ENCODE results near the gene TBPL1.

The TBPL1 gene

DNA sequence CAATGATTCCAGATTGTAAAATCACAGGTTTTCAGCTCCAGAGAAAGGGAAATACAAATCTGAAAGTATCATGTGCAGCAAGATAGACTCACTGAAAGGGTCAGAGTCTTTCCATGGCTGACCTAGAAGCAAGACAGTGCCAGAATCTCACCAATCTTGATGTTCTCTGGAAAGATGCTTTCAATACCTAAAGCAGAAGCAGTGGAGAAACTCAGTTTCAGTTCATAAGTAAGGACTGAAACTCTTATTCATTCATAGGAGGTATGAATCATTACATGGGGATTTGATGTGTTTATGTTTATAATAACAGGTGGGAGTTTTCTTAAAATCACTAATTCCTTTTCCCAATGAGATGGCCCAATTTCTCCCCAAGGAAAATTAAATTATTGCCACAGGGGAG is 56.9 kb downstream of the TBPL1 start:
- TF ChIP-seq, protein P1, sequence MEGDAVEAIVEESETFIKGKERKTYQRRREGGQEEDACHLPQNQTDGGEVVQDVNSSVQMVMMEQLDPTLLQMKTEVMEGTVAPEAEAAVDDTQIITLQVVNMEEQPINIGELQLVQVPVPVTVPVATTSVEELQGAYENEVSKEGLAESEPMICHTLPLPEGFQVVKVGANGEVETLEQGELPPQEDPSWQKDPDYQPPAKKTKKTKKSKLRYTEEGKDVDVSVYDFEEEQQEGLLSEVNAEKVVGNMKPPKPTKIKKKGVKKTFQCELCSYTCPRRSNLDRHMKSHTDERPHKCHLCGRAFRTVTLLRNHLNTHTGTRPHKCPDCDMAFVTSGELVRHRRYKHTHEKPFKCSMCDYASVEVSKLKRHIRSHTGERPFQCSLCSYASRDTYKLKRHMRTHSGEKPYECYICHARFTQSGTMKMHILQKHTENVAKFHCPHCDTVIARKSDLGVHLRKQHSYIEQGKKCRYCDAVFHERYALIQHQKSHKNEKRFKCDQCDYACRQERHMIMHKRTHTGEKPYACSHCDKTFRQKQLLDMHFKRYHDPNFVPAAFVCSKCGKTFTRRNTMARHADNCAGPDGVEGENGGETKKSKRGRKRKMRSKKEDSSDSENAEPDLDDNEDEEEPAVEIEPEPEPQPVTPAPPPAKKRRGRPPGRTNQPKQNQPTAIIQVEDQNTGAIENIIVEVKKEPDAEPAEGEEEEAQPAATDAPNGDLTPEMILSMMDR (IDR thresholded peaks at IDR 0.05), result no peak
- TF ChIP-seq ZFX (IDR thresholded peaks at IDR 0.05; ENCODE audit: borderline replicate concordance), result no peak
- H3K27ac ChIP-seq, result no peak overlapping the region

GRCh38 chr6:134010400-134010799 is 57.4 kb downstream of the TBPL1 start:
- no peak for TF ChIP-seq ZFX (IDR thresholded peaks at IDR 0.05; ENCODE audit: borderline replicate concordance)
- TF ChIP-seq, protein P1 (IDR thresholded peaks at IDR 0.05), result no peak
- no peak overlapping the region for H3K27ac ChIP-seq

DNA sequence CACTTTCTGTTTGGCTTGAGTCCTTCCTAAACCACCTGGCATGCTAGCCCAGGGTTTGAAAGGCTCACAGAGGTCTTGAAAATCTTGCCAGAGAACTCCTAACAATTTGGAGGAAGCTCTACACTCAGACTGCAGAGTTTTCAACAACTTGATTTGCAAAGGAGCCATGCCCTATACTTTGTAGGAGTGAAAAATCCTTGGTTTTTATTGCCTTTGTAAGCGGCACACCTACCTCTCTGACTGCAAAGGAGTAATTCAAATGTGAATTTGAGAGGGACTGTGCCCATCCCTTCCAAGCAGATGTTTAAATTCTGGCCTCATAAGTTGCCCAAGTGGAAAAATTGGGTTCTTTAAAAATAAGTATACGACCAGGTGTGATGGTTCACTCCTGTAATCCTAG is 58.0 kb downstream of the TBPL1 start:
- H3K27ac ChIP-seq, result no peak overlapping the region
- no peak for TF ChIP-seq ZFX (IDR thresholded peaks at IDR 0.05; ENCODE audit: borderline replicate concordance)
- TF ChIP-seq, protein P1 (IDR thresholded peaks at IDR 0.05), result no peak

- peak overlapping the region; percentile 91 for H3K27ac ChIP-seq
- TF ChIP-seq, protein P1 (IDR thresholded peaks at IDR 0.05), result no peak
- no peak for TF ChIP-seq ZFX (IDR thresholded peaks at IDR 0.05; ENCODE audit: borderline replicate concordance)
Measured at GRCh38 chr6:134014588-134015137, 61.6 kb downstream of the TBPL1 start.

DNA sequence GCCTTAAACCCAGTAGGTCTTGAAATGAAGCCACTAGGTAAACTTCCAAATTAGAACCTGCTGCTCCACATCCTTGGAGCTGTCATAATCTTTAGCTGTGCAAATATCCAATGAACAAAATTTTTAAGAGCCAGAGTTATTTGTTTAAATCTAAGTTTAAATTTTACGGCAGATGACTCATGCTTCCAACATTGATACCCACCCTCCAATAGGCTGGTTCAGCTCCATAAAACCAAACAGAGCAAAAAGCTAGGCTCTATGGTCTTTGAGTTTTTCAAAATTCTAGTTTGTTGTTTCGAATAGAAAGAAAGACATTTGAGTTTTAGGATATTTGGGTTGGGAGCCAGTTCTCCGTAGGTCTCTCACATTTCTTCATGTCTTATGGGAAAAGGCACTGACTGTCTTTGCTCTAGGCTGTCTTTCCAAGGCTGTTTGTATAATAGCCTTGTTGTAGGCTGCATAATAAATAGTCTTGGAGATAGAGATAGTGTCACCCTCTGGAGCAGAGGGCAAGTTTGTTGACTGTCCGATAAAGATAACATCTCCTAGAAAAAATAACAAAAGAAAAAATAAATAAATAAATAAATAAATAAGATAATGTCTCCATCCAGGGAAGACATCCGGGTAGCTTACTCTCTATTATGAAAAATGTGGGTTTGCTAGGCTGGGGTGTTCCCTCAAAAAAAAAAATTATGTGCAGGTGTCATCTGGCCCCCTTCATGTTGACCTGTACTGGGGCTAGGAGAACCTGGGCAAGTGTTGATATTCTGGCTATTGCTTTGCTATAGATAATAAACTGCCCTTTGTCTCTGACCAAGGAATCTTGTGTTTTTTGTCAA is 62.9 kb downstream of the TBPL1 start:
- peak overlapping the region; percentile 91 for H3K27ac ChIP-seq
- TF ChIP-seq, protein P1 (IDR thresholded peaks at IDR 0.05), result no peak
- no peak for TF ChIP-seq ZFX (IDR thresholded peaks at IDR 0.05; ENCODE audit: borderline replicate concordance)

DNA sequence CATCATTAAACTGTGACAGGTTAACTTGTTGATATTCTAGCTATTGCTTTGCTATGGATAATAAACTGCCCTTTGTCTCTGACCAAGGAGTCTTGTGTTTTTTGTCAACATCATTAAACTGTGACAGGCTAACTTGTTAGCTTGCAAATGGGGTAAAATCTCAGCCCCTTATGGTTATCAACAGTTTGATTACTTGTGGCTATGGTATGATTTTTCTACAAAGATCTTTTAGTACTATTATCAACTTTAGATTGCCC is 63.5 kb downstream of the TBPL1 start:
- H3K27ac ChIP-seq, result peak overlapping the region; percentile 91
- TF ChIP-seq, protein P1 (IDR thresholded peaks at IDR 0.05), result no peak
- TF ChIP-seq ZFX (IDR thresholded peaks at IDR 0.05; ENCODE audit: borderline replicate concordance), result no peak

DNA sequence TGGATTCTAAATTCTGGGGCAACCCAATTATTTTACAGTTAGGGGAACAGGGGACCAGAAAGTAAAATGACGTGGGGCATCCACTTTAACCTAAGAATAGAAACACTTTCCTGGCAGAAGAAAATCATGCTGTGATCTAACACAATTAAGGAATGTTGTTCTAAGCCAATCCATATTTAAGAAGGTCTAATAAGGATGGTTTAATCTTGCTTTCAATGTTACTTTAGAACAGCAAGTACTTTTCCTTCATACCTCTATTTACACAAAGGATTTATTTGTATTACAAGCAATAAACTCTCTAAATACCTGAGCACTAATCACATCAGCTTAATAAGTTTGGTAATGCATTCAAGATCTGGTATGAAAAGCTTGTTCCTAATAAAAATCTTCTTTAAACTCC is 67.0 kb downstream of the TBPL1 start:
- no peak for TF ChIP-seq ZFX (IDR thresholded peaks at IDR 0.05; ENCODE audit: borderline replicate concordance)
- TF ChIP-seq, protein P1 (IDR thresholded peaks at IDR 0.05), result no peak
- peak overlapping the region; percentile 91 for H3K27ac ChIP-seq
